Natural killer cell (primary cell): ENCODE results near the gene VEGFC. TPM values are rescaled to one million over a fixed set of nuclear protein-coding genes. Genes with fewer than 3 reads are reported as not detected.

ENCODE experiments used
- ATAC-seq, 3 donors: fragments of 150-1000 bp in 2 of 3; fragments of 200-7000 bp in 1 of 3; cut with Tn5 transposase; 1 replicate in 1 of 3; 2 replicates in 2 of 3; pipeline ENCODE4 v1.10.0; 2021; ENCODE audit warnings: mild to moderate bottlenecking in 2 of 3, moderate library complexity in 2 of 3
- DNase-seq, 2 donors: peaks; one replicate each; pipeline versions ENCODE4 v3.0.0 to v3.0.0-alpha.2; 2013 to 2021; ENCODE audit warnings: mixed read lengths in 1 of 2
- H3K27ac ChIP-seq: one replicate; pipeline ENCODE4 v1.5.1; 2013; ENCODE audit warnings: mild to moderate bottlenecking, low read length
- H3K27me3 ChIP-seq: one replicate; pipeline ENCODE4 v1.6.1; 2013; ENCODE audit warnings: low read length; ENCODE audit not compliant: control insufficient read depth, insufficient read depth
- H3K36me3 ChIP-seq: one replicate; pipeline ENCODE4 v1.6.1; 2013; ENCODE audit warnings: low read length; ENCODE audit not compliant: control insufficient read depth, insufficient read depth
- H3K4me1 ChIP-seq: one replicate; pipeline ENCODE4 v1.6.1; 2013; ENCODE audit warnings: low read length; ENCODE audit not compliant: control insufficient read depth, insufficient read depth
- H3K4me3 ChIP-seq: one replicate; pipeline ENCODE4 v1.5.1; 2013; ENCODE audit warnings: low read length
- H3K9me3 ChIP-seq: one replicate; pipeline ENCODE4 v1.6.1; 2013; ENCODE audit warnings: low read length; ENCODE audit not compliant: control insufficient read depth, insufficient read depth
- H3K27ac Mint-ChIP-seq, 2 donors: one replicate each; pipeline ENCODE4 v1.8.0; 2022; ENCODE audit warnings: mild to moderate bottlenecking in 2 of 2, mixed read lengths in 2 of 2, moderate library complexity in 1 of 2
- H3K27me3 Mint-ChIP-seq, 2 donors: one replicate each; pipeline ENCODE4 v1.8.0; 2022; ENCODE audit warnings: low read depth in 2 of 2, mixed read lengths in 2 of 2
- H3K36me3 Mint-ChIP-seq: one replicate; pipeline ENCODE4 v1.8.0; 2022; ENCODE audit warnings: mixed read lengths
- H3K4me1 Mint-ChIP-seq, 2 donors: one replicate each; pipeline ENCODE4 v1.8.0; 2022; ENCODE audit warnings: mixed read lengths in 2 of 2
- H3K4me3 Mint-ChIP-seq: one replicate; pipeline ENCODE4 v1.8.0; 2022; ENCODE audit warnings: mild to moderate bottlenecking, moderate library complexity, mixed read lengths
- H3K9me3 Mint-ChIP-seq, 2 donors: one replicate each; pipeline ENCODE4 v1.8.0; 2022; ENCODE audit warnings: mixed read lengths in 2 of 2
- CTCF ChIP-seq: fragments of 200-600 bp; IDR thresholded peaks from one replicate; pipeline ENCODE4 v1.8.0; 2022; ENCODE audit warnings: antibody characterized with exemption
- WGBS: methylation state at CpG from one replicate; pipeline ENCODE4 v1.1.7; 2013; ENCODE audit warnings: missing lambda C conversion rate; ENCODE audit not compliant: insufficient coverage; 5-methylcytosine and 5-hydroxymethylcytosine counted together
- intact Hi-C: fragments of 100-400 bp; cut with micrococcal nuclease; formaldehyde crosslinking; loops from one replicate; pipeline ENCODE4 v1.14.2; 2022
- total RNA-seq, 4 donors: library from RNA; stranded (reverse); fragments of 120-200 nt in 1 of 4; gene quantifications; one replicate each; pipeline versions ENCODE4 v1.2.3 to v1.2.4, GENCODE V29; 2013 to 2022

Gene VEGFC
- total RNA-seq, 3 donors from 2014 or later (not counting 1 experiment from before 2014, with no cell fraction given): not detected

GRCh38 chr4:176735300-176735699 lies 57.4 kb downstream of the VEGFC start:
- H3K9me3 ChIP-seq: no peaks in the 10 kb centered on the region
- no CpG with 5 or more reads among the region's 2 CpGs for whole genome bisulfite sequencing
- DNase-seq (no peak), ATAC-seq (no peak)
- no peaks in the 10 kb centered on the region for H3K4me1 Mint-ChIP-seq
- H3K36me3 Mint-ChIP-seq: no peaks in the 10 kb centered on the region
- intact Hi-C loops: no loop called here
- no peak overlapping the region for H3K27ac ChIP-seq
- H3K4me1 ChIP-seq: no peaks in the 10 kb centered on the region
- H3K4me3 Mint-ChIP-seq: no peak overlapping the region
- H3K27ac Mint-ChIP-seq: no peak overlapping the region
- no peaks in the 10 kb centered on the region for H3K36me3 ChIP-seq
- TF ChIP-seq CTCF: no peak
- peaks cover 3% of the 10 kb centered on the region in 2 donors for H3K9me3 Mint-ChIP-seq
- no peaks in the 10 kb centered on the region for H3K27me3 ChIP-seq
- H3K27me3 Mint-ChIP-seq: no peaks in the 10 kb centered on the region
- H3K4me3 ChIP-seq: no peak overlapping the region

GRCh38 chr4:176734461-176734860 lies 58.3 kb downstream of the VEGFC start:
- Mint-ChIP-seq H3K4me3 (no peak overlapping the region), H3K27ac (no peak overlapping the region), H3K9me3 (peaks cover 3% of the 10 kb centered on the region in 2 donors), H3K36me3 (no peaks in the 10 kb centered on the region), H3K27me3 (no peaks in the 10 kb centered on the region), H3K4me1 (no peaks in the 10 kb centered on the region)
- Histone ChIP-seq H3K4me1 (no peaks in the 10 kb centered on the region), H3K9me3 (no peaks in the 10 kb centered on the region), H3K36me3 (no peaks in the 10 kb centered on the region), H3K27me3 (no peaks in the 10 kb centered on the region), H3K27ac (no peak overlapping the region), H3K4me3 (no peak overlapping the region)
- intact Hi-C loops: no loop called here
- WGBS: no CpG with 5 or more reads among the region's 4 CpGs
- TF ChIP-seq CTCF: no peak
- DNase-seq (no peak), ATAC-seq (no peak)

GRCh38 chr4:176729489-176729888 lies 63.2 kb downstream of the VEGFC start:
- Histone ChIP-seq H3K4me3 (no peak overlapping the region), H3K36me3 (no peaks in the 10 kb centered on the region), H3K27ac (no peak overlapping the region), H3K4me1 (no peaks in the 10 kb centered on the region), H3K9me3 (no peaks in the 10 kb centered on the region), H3K27me3 (no peaks in the 10 kb centered on the region)
- Mint-ChIP-seq H3K27ac (no peak overlapping the region), H3K36me3 (no peaks in the 10 kb centered on the region), H3K4me3 (no peak overlapping the region), H3K27me3 (no peaks in the 10 kb centered on the region), H3K9me3 (peaks cover 3 to 6% of the 10 kb centered on the region in 2 donors), H3K4me1 (no peaks in the 10 kb centered on the region)
- no peak for TF ChIP-seq CTCF
- DNase-seq (no peak), ATAC-seq (no peak)
- intact Hi-C loops: no loop called here
- WGBS: 87% methylated on average over 1 of the region's 3 CpGs

DNA sequence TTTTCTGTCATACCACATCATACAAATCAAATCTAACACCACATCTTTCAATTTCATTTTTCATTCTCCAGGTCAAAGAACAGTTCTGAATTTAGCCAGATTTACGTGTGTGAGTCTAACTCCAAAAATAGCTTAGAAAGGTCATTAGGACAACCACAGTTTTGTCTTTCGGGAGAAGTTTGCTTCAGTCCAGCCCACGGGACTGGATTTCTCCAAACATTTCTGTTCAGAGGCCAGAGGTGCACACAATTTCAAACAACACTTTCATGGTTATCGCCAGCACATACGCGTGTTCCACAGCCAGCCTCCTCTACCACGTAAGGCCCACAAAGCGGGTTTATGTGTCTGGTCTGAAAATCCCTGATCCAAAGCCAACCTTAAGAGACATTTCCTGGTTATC lies 65.9 kb downstream of the VEGFC start:
- H3K36me3 Mint-ChIP-seq: no peaks in the 10 kb centered on the region
- peaks cover 0 to 4% of the 10 kb centered on the region in 2 donors for H3K9me3 Mint-ChIP-seq
- Histone ChIP-seq H3K9me3 (no peaks in the 10 kb centered on the region), H3K36me3 (no peaks in the 10 kb centered on the region), H3K27ac (no peak overlapping the region), H3K4me1 (no peaks in the 10 kb centered on the region), H3K4me3 (no peak overlapping the region), H3K27me3 (no peaks in the 10 kb centered on the region)
- intact Hi-C loops: no loop called here
- H3K4me3 Mint-ChIP-seq: no peak overlapping the region
- no peaks in the 10 kb centered on the region for H3K27me3 Mint-ChIP-seq
- WGBS: 82% methylated on average over 8 of the region's 8 CpGs
- TF ChIP-seq CTCF: no peak
- H3K27ac Mint-ChIP-seq: no peak overlapping the region
- DNase-seq: no peak
- H3K4me1 Mint-ChIP-seq: no peaks in the 10 kb centered on the region
- no peak for ATAC-seq
